Endothelial cell of umbilical vein (primary cell): ENCODE measurements around the gene CDHR5.

Experiments
- CTCF ChIP-seq, 2 donors: IDR thresholded peaks; 1 replicate in 1 of 2; 2 replicates in 1 of 2; pipeline ENCODE4 v1.5.1; 2011; ENCODE audit warnings: low read length in 2 of 2, mild to moderate bottlenecking in 2 of 2, moderate library complexity in 2 of 2, control low read depth in 1 of 2, inconsistent platforms in 1 of 2, low read depth in 1 of 2; ENCODE audit not compliant: insufficient read depth in 1 of 2; ENCODE audit errors: extremely low read depth in 1 of 2
- EZH2 ChIP-seq: IDR thresholded peaks from 2 replicates; pipeline ENCODE4 v1.6.1; 2012; ENCODE audit warnings: borderline replicate concordance, low read depth, mild to moderate bottlenecking, moderate library complexity, low read length, inconsistent platforms; ENCODE audit not compliant: severe bottlenecking
- FOS ChIP-seq: IDR thresholded peaks from 2 replicates; pipeline ENCODE4 v1.6.1; 2011; ENCODE audit warnings: mild to moderate bottlenecking, low read length, moderate library complexity, borderline replicate concordance; ENCODE audit not compliant: insufficient read depth
- MAX ChIP-seq: IDR thresholded peaks from 2 replicates; pipeline ENCODE4 v1.6.1; 2011; ENCODE audit not compliant: insufficient read depth, insufficient read length
- MYC ChIP-seq: IDR thresholded peaks from one replicate; pipeline ENCODE4 v1.6.1; 2011; ENCODE audit warnings: mild to moderate bottlenecking, low read depth, low read length
- POLR2A ChIP-seq: IDR thresholded peaks from 2 replicates; pipeline ENCODE4 v1.6.1; 2012; ENCODE audit warnings: low read depth, mild to moderate bottlenecking, control low read depth, low read length
- POLR2AphosphoS5 ChIP-seq: IDR thresholded peaks from 2 replicates; pipeline ENCODE4 v1.6.1; 2012; ENCODE audit warnings: low read depth, mild to moderate bottlenecking, control low read depth, low read length, moderate library complexity; ENCODE audit not compliant: insufficient read depth

GRCh38 chr11:624705-625635, at the start of gene CDHR5:
- no peak for TF ChIP-seq MAX
- TF ChIP-seq CTCF (IDR thresholded peaks at IDR 0.05; ENCODE audit: extremely low read depth in 1 of 2, insufficient read depth in 1 of 2, low read depth in 1 of 2, low read length in 2 of 2) = no peak
- TF ChIP-seq POLR2A = no peak
- no peak for TF ChIP-seq MYC
- no peak for TF ChIP-seq EZH2
- TF ChIP-seq FOS = no peak
- no peak for TF ChIP-seq POLR2AphosphoS5
